ENCODE measurements around the gene PLSCR5.

PLSCR5 gene

DNA sequence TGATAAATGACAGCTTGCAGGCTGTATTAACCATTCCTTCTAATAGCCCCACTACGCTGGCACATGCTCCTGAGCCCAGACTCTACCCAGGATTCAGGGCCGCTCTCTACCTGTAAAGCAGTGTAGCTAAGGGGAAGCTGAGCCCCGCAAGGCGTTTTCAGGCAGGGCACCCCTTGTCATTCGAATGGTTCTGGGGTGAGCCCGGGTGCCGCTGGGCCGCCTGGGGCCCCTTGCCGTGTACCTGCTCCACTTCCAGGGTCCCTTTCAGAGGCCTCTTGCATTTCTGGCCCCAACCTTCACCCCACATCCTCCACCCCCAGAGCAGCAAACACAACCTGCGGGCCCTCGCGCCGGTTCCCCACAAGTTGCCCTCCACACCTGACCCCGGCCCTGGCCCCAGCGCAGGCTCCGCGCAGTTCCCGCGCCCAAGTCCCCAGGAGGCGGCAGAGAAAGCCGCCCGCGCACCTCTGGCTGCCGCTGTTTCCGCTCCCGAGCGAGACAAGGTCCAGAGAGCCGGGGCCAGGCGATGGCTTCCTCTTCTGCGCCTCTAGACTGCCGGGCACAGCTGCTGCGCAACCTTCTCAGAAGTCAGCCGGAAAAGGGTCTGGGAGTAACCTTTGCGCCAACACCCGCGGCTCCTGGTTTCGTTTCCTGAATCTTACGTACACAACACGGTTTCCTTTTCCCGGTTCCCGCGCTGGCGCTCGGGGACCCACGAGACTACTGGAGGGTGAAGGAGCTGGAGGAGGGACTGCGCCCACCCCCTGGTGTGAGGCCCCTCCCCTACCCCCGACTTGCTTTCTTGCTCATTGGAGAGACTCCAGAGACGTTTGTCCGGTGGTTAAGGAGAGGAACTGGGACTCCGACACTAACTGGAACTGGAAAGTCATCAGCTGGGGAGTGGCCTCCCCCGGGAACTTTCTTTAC is 60.9 kb downstream of the PLSCR5 start, which contains the start of gene PLSCR1:
TSS of gene PLSCR1 (minus strand) at position 606 of the 927 bp plus-strand sequence. CDS start 8,055 bp downstream, outside the sequence.
- DNase-seq (ENCODE audit: low read depth) = peak; percentile 38

DNA sequence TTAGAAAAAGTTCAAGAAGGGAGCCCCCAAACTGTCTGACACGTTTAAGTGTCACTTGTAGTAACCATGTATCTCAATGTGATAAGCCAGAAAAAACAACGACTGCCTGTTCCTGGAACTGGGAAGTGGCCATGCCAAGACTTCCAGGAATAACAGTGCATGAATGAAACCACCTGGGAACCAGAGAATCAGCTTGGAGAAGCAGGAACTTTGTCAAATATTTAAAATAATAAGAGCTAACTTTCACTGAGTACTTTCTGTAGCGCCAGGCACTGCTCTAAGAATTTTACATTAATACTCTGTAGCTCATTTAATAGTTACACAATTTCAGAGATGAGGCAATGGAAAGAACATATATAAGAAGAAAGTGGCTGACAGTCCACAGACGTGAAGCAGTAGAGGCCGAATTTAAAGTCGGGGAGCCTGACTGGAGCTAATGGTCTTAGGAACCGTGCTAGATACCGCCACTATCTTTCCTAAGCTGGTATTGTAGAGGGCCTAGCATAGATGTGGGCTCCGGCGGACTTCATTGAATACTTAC is 61.6 kb downstream of the PLSCR5 start:
- no peak for DNase-seq (ENCODE audit: low read depth)

DNA sequence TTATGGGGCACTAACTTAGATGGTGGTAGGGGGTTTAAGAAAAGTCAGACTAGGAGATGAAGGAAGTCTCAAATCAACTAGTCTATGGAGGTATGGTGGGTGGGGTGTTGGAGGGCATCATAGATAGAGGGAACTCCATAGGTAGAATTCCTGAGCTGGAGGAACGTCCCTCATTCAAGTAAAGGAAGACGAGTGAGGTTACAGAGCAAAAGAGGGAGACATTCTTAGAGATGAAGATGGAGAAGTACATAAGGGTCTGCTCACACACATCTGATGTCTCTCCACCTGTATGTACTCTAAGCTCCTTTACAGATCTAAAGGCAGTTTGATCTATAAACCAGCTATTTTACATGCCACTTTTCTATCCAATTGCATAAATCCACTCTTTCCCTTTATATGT is 62.2 kb downstream of the PLSCR5 start:
- DNase-seq (ENCODE audit: low read depth) = no peak

DNA sequence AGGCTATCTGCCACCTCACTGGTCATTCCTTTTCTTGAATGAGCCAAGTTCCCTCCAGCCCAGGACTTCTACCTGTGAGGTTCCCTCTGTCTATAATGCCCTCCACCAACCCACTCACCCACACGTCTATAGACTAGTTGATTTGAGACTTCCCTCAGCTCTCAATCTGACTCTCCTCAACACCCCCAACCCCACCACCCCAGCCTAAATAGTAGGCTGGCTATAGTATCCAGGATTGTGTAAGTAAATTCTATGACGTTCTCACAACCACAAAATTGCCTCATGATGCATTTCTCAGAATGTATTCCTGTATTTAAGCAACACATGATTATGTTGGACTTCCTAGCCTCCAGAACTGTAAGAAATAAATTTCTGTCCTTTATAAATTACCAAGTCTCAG is 63.0 kb downstream of the PLSCR5 start:
- DNase-seq (ENCODE audit: low read depth) = no peak

DNA sequence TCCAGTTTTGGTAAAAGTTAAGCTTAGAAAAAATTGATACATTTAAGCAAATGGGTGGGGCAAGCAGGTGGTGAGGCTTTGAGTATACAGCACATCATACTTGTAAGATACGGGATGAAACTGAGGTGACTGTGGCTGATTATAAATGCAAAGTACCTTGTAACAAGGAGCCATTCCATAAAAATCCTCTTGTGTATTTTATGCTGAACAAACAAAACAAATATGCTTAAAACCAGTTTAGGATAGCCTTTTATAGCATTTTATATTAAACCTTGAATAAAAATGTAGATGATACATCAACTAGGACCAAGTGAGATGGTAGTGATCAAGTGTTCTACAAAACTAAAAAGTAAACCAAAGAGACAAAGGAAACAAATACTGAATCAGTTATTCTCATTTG is 64.2 kb downstream of the PLSCR5 start:
- no peak for DNase-seq (ENCODE audit: low read depth)

DNA sequence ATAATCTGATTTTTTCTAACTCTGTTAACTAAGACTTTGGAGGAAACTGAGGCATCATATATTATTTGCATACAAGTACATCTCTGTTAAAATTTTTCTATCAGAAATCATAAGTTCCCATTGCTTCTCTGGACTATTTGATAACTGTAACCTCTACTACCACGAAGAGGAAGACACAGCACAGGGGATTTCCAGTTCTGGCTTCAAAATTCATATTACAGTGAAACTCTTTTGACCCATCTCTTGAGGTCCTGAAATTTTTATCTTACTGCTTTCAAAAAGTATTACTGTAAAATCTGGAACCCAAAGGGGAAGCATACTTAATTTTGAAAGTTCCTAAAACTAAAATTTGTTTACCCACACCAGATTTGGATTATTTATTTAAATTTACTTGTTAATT is 64.9 kb downstream of the PLSCR5 start:
- no peak for DNase-seq (ENCODE audit: low read depth)

DNA sequence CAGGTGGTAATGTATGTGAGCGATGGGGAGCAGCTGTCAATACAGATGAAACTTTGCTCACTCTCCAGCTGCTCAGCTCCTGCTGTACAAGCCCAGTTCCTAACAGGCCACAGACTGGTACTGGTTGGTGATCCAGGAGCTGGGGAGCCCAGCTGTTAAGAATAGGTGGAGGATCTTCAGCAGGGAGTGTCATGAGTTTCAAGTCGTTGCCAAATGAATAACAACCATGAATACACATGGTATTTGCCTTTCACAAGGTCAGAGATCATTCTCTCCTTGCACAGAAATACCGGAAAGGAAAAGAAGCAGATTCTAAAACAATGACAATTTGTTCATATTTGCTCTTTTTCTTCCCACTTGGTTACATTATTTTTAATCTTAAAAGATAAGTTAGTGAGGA is 65.8 kb downstream of the PLSCR5 start:
- no peak for DNase-seq (ENCODE audit: low read depth)

DNA sequence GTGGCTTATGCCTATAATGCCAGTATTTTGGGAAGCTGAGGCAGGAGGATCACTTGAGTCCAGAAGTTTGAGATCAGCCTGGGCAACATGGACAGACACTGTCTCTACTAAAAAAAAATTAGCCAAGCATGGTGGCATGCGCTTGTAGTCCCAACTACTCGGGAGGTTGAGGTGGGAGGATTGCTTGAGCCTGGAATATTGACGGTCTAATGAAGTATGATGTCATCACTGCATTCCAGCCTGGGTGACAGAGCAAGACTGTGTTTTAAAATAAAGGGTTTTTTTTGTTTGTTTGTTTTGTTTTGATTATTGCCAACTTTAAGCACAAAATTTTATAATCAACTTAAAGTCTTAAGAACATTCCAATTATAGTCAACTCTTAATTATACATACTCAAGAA is 67.5 kb downstream of the PLSCR5 start:
- DNase-seq (ENCODE audit: low read depth) = no peak

DNA sequence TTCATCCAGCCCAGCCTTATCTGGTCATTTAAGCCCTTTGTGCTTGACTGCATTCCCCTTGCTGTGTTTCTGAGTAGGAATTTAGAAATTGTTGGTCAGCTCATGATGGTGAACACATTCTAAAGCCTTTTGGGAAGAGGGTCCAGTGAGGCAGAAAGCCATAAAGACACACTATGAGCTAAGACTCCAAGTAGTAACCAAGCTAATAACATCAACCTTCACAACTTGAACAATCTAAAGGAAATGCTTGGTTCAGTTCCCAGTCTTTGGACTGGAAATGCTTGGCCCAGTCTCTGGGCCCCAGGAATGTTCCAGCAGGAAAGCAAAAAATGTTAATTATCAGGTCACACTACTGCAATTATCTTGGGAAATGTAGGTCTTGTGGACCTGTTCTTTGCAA is 68.5 kb downstream of the PLSCR5 start:
- no peak for DNase-seq (ENCODE audit: low read depth)

Data from stimulated activated CD8-positive, alpha-beta memory T cell treated with anti-CD3 and anti-CD28 coated beads, Interleukin-15, amount 100 ng/mL, for 24 hours (primary cell).